Measurements from ENCODE around the gene ANO3. TPM values are rescaled to one million over a fixed set of nuclear protein-coding genes. Genes with fewer than 3 reads are reported as not detected.
"Not testable (repeated sequence)": the region's sequence is repeated elsewhere in the genome, so short reads cannot be mapped to it uniquely, and the experiment has no call there.

Gene ANO3
- total RNA-seq, 1 donor from 2014 or later = 1.3 TPM

GRCh38 chr11:26632691-26633159, 300.8 kb downstream of the ANO3 start:
- no peak for DNase-seq

GRCh38 chr11:26643314-26643713, 311.4 kb downstream of the ANO3 start:
- not testable (repeated sequence) for DNase-seq

GRCh38 chr11:26649884-26650283, 318.0 kb downstream of the ANO3 start:
- DNase-seq = peak; percentile 81

GRCh38 chr11:26651916-26652315, 320.0 kb downstream of the ANO3 start:
- DNase-seq = no peak

GRCh38 chr11:26655287-26655686, 323.4 kb downstream of the ANO3 start:
- DNase-seq = no peak

GRCh38 chr11:26662916-26663315, 331.0 kb downstream of the ANO3 start:
- DNase-seq = no peak

- DNase-seq = no peak
Measured at GRCh38 chr11:26665036-26665435, 333.1 kb downstream of the ANO3 start.

- DNase-seq = no peak
Measured at GRCh38 chr11:26665946-26666345, 334.0 kb downstream of the ANO3 start.

GRCh38 chr11:26675233-26675928, 343.5 kb downstream of the ANO3 start:
- DNase-seq = no peak

GRCh38 chr11:26676641-26677040, 344.7 kb downstream of the ANO3 start:
- no peak for DNase-seq

- no peak for DNase-seq
Measured at GRCh38 chr11:26677566-26677965, 345.6 kb downstream of the ANO3 start.

GRCh38 chr11:26687351-26687750, 355.4 kb downstream of the ANO3 start:
- DNase-seq = no peak

GRCh38 chr11:26688701-26689100, 356.8 kb downstream of the ANO3 start:
- DNase-seq = no peak

- DNase-seq = no peak
Measured at GRCh38 chr11:26696330-26696729, 364.4 kb downstream of the ANO3 start.

- no peak for DNase-seq
Measured at GRCh38 chr11:26698224-26698623, 366.3 kb downstream of the ANO3 start.

GRCh38 chr11:26700574-26701235, 368.8 kb downstream of the ANO3 start:
- peak; percentile 48 for DNase-seq

GRCh38 chr11:26702406-26702805, 370.5 kb downstream of the ANO3 start:
- peak; percentile 59 for DNase-seq

GRCh38 chr11:26703411-26704191, 371.7 kb downstream of the ANO3 start:
- DNase-seq = peak; percentile 63

- DNase-seq = peak; percentile 6
Measured at GRCh38 chr11:26704249-26704648, 372.3 kb downstream of the ANO3 start.

- no peak for DNase-seq
Measured at GRCh38 chr11:26706181-26706580, 374.3 kb downstream of the ANO3 start.

GRCh38 chr11:26708736-26709456, 377.0 kb downstream of the ANO3 start:
- no peak for DNase-seq

- no peak for DNase-seq
Measured at GRCh38 chr11:26710489-26710888, 378.6 kb downstream of the ANO3 start.
